Measurements from ENCODE around the gene ZNF613. TPM values are rescaled to one million over a fixed set of nuclear protein-coding genes. Genes with fewer than 3 reads are reported as not detected.
"Not testable (repeated sequence)": the region's sequence is repeated elsewhere in the genome, so short reads cannot be mapped to it uniquely, and the experiment has no call there.

Gene ZNF613
- total RNA-seq, 2 experiments from 2014 or later = 3.2 to 4.6 TPM

DNA sequence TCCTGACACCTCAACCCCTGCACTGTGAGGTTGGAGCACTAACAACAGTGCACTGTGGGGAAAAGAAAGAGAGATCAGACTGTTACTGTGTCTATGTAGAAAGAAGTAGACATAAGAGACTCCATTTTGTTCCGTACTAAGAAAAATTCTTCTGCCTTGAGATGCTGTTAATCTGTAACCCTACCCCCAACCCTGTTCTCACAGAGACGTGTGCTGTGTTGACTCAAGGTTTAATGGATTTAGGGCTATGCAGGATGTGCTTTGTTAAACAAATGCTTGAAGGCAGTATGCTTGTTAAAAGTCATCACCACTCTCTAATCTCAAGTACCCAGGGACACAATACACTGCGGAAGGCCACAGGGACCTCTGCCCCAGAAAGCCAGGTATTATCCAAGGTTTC, 21.6 kb upstream of the ZNF613 start:
- H3K4me3 Mint-ChIP-seq, POLR2A ChIA-PET, DNase-seq, H3K27ac Mint-ChIP-seq, CTCF ChIA-PET: not testable (repeated sequence)
- peaks cover 22% of the 10 kb centered on the region for H3K4me1 Mint-ChIP-seq (ENCODE audit: low read depth)
- intact Hi-C loops (cut with micrococcal nuclease) = loop anchor here (1.0 to 2.0 kb wide), 3 partner anchors 22 to 103 kb away; partner anchors contain the start of genes ZNF350, ZNF613 and ZNF615
- peaks cover 20% of the 10 kb centered on the region for H3K27me3 Mint-ChIP-seq
- H3K9me3 Mint-ChIP-seq = peaks cover 76% of the 10 kb centered on the region
- peaks cover 81% of the 10 kb centered on the region for H3K36me3 Mint-ChIP-seq

- H3K4me1 Mint-ChIP-seq (ENCODE audit: low read depth) = peaks cover 20% of the 10 kb centered on the region
- H3K4me3 Mint-ChIP-seq; CTCF ChIA-PET; DNase-seq; POLR2A ChIA-PET; intact Hi-C loops (cut with micrococcal nuclease); H3K27ac Mint-ChIP-seq: not testable (repeated sequence)
- peaks cover 20% of the 10 kb centered on the region for H3K27me3 Mint-ChIP-seq
- H3K36me3 Mint-ChIP-seq = peaks cover 79% of the 10 kb centered on the region
- peaks cover 75% of the 10 kb centered on the region for H3K9me3 Mint-ChIP-seq
These were observed 21.2 kb upstream of the ZNF613 start for GRCh38 chr19:51906108-51906507.

- H3K27ac Mint-ChIP-seq; H3K4me3 Mint-ChIP-seq; CTCF ChIA-PET; intact Hi-C loops (cut with micrococcal nuclease); DNase-seq; POLR2A ChIA-PET: not testable (repeated sequence)
- peaks cover 65% of the 10 kb centered on the region for H3K36me3 Mint-ChIP-seq
- peaks cover 20% of the 10 kb centered on the region for H3K27me3 Mint-ChIP-seq
- peaks cover 16% of the 10 kb centered on the region for H3K4me1 Mint-ChIP-seq (ENCODE audit: low read depth)
- H3K9me3 Mint-ChIP-seq = peaks cover 69% of the 10 kb centered on the region
These were observed 19.3 kb upstream of the ZNF613 start for GRCh38 chr19:51907981-51908380.

DNA sequence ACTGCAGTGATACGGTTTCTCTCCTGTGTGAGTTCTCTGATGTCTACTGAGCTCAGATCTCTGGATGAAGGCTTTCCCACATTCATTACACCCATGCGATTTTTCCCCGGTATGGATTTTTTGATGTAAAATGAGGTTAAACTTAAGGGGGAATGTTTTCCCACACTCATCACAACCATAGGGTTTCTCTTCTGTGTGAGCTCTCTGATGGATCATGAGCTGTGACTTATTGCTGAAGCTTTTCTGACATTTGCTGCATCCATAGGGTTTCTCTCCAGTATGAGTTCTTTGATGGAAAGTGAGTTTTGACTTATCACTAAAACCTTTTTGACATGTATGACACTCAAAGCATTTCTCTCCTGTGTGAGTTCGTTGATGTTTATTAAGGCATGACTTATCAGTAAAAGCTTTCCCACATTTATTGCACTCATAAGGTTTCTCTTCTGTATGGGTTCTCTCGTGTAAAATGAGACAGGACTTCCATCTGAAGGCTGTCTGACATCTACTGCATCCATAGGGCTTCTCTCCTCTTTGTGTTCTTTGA, 11.9 kb upstream of the ZNF613 start:
- CTCF ChIA-PET = no interaction called here
- H3K36me3 Mint-ChIP-seq = peaks cover 50% of the 10 kb centered on the region

DNA sequence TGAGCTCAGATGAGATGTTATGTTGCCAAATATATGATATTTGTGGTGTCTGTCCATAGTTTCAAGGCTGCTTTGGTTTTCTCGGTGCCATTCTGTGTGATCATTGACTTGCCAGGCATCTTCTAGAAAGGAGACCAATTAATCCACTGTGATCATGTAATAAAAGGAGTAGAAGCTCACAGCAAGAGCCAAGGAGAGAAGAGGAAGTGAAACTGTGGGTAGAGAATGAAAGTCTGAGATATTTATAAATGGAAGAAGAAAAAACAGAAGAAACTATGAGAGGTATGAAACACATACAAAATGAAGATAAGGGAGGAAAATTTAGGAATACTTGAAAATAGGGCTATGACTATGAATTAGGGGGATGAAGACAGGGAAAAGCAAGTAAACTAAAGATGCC, 11.1 kb upstream of the ZNF613 start:
- intact Hi-C loops (cut with micrococcal nuclease) = no loop called here
- Mint-ChIP-seq H3K9me3 (peaks cover 78% of the 10 kb centered on the region), H3K4me3 (no peak overlapping the region), H3K36me3 (peaks cover 51% of the 10 kb centered on the region), H3K27ac (no peak overlapping the region), H3K27me3 (no peaks in the 10 kb centered on the region), H3K4me1 (ENCODE audit: low read depth) (no peaks in the 10 kb centered on the region)
- ChIA-PET CTCF (no interaction called here), POLR2A (no interaction called here)
- DNase-seq = no peak

More for the DNA sequence above, 11.9 kb upstream of the ZNF613 start:
- POLR2A ChIA-PET = no interaction called here
- no peak for DNase-seq
- intact Hi-C loops (cut with micrococcal nuclease) = no loop called here
- Mint-ChIP-seq H3K4me1 (ENCODE audit: low read depth) (no peaks in the 10 kb centered on the region), H3K27ac (no peak overlapping the region), H3K9me3 (peaks cover 76% of the 10 kb centered on the region), H3K27me3 (no peaks in the 10 kb centered on the region), H3K4me3 (no peak overlapping the region)

DNA sequence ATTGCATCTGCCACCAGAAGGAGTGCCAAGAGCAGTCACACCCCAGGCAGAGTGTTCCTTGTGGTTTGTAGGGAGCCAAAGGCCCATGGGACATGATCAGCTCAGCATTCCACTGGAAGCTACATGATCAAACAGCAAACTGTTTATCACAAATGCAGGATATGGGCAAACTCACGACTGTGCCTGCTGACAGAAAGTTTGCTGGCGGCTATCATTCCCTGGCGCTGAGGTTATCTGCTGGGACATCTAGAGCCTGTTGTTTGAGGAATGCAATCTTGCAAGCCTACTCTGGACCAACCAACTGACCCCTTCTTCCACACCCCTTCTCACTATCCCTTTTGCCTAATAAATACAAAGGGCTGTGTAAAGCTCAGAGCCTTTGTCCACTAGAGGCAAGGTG, 7.7 kb upstream of the ZNF613 start:
- ChIA-PET POLR2A (no interaction called here), CTCF (no interaction called here)
- DNase-seq = no peak
- peaks cover 86% of the 10 kb centered on the region for H3K9me3 Mint-ChIP-seq
- H3K4me3 Mint-ChIP-seq = no peak overlapping the region
- H3K36me3 Mint-ChIP-seq = peaks cover 59% of the 10 kb centered on the region
- no peaks in the 10 kb centered on the region for H3K4me1 Mint-ChIP-seq (ENCODE audit: low read depth)
- no peaks in the 10 kb centered on the region for H3K27me3 Mint-ChIP-seq
- intact Hi-C loops (cut with micrococcal nuclease) = no loop called here
- H3K27ac Mint-ChIP-seq = no peak overlapping the region

- intact Hi-C loops (cut with micrococcal nuclease) = no loop called here
- POLR2A ChIA-PET = no interaction called here
These were observed 5.3 kb upstream of the ZNF613 start for GRCh38 chr19:51921949-51922348.

GRCh38 chr19:51926426-51926783, 867 bp upstream of the ZNF613 start:
- no peaks in the 10 kb centered on the region for H3K27me3 Mint-ChIP-seq
- intact Hi-C loops (cut with micrococcal nuclease) = loop anchor here (2.0 to 5.0 kb wide), 2 partner anchors 101 to 122 kb away; partner anchors contain the start of genes ZNF432 and ZNF614
- POLR2A ChIA-PET = interaction anchor here (0.5 kb wide), 1 partner anchor 28 kb away, joined by 3 read pairs; no protein-coding TSS in a partner anchor
- CTCF ChIA-PET = no interaction called here
- DNase-seq = no peak
- H3K36me3 Mint-ChIP-seq = peaks cover 71% of the 10 kb centered on the region
- H3K9me3 Mint-ChIP-seq = peaks cover 67% of the 10 kb centered on the region
- H3K4me3 Mint-ChIP-seq = peak overlapping the region; percentile 92
- H3K4me1 Mint-ChIP-seq (ENCODE audit: low read depth) = peaks cover 20% of the 10 kb centered on the region
- H3K27ac Mint-ChIP-seq = peak overlapping the region; percentile 97

More at GRCh38 chr19:51921949-51922348, 5.3 kb upstream of the ZNF613 start:
- DNase-seq = no peak
- CTCF ChIA-PET = no interaction called here
- Mint-ChIP-seq H3K36me3 (peaks cover 64% of the 10 kb centered on the region), H3K4me1 (ENCODE audit: low read depth) (peaks cover 7% of the 10 kb centered on the region), H3K4me3 (no peak overlapping the region), H3K27me3 (no peaks in the 10 kb centered on the region), H3K27ac (no peak overlapping the region), H3K9me3 (peaks cover 87% of the 10 kb centered on the region)

DNA sequence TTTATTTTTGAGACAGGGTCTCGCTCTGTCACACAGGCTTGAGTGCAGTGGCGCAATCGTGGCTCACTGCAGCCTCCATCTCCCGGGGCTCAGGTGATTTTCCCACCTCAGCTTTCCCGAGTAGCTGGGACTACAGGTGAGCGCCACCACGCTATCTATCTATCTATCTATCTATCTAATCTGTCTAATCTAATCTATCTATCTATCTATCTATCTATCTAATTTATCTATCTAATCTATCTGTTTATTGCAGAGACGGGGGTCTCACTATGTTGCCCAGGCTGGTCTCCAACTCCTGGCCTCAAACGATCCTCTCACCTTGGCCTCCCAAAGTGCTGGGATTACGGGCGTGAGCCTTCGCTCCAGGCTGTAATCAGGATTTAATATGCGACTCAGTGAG, 587 bp downstream of the ZNF613 start:
- Mint-ChIP-seq H3K4me3 (peak overlapping the region; percentile 92), H3K4me1 (ENCODE audit: low read depth) (peaks cover 20% of the 10 kb centered on the region), H3K27ac (peak overlapping the region; percentile 97), H3K27me3 (no peaks in the 10 kb centered on the region), H3K36me3 (peaks cover 75% of the 10 kb centered on the region), H3K9me3 (peaks cover 60% of the 10 kb centered on the region)
- POLR2A ChIA-PET = no interaction called here
- no peak for DNase-seq
- CTCF ChIA-PET = no interaction called here
- intact Hi-C loops (cut with micrococcal nuclease) = loop anchor here (1.0 to 5.0 kb wide), 5 partner anchors 23 to 121 kb away; partner anchors contain the start of genes ZNF350, ZNF432, ZNF614 and ZNF615

DNA sequence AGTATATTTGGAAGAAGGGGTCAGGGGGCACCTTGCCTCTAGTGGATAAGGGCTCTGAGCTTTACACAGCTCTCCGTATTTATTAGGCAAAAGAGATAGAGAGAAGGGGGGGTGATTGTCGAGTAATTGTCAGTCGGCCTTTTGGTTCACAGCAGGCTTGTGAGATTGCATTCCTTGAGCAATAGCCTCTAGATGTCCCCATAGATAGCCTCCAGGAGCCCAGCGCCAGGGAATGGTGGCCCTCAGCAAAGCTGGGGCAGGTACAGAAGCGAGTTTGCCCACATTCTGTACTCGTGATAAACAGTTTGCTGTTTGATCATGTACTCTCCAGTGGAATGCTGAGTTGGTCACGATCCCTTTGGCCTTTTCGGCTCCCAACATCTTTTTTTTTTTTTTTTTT, 4.6 kb downstream of the ZNF613 start:
- H3K36me3 Mint-ChIP-seq = peaks cover 83% of the 10 kb centered on the region
- H3K4me1 Mint-ChIP-seq (ENCODE audit: low read depth) = peaks cover 14% of the 10 kb centered on the region
- POLR2A ChIA-PET = no interaction called here
- H3K27ac Mint-ChIP-seq = no peak overlapping the region
- H3K27me3 Mint-ChIP-seq = no peaks in the 10 kb centered on the region
- H3K9me3 Mint-ChIP-seq = peaks cover 47% of the 10 kb centered on the region
- no peak for DNase-seq
- H3K4me3 Mint-ChIP-seq = no peak overlapping the region
- CTCF ChIA-PET = no interaction called here
- intact Hi-C loops (cut with micrococcal nuclease) = no loop called here

- H3K9me3 Mint-ChIP-seq = peaks cover 82% of the 10 kb centered on the region
- H3K36me3 Mint-ChIP-seq = peaks cover 96% of the 10 kb centered on the region
- H3K27ac Mint-ChIP-seq = no peak overlapping the region
- H3K27me3 Mint-ChIP-seq = no peaks in the 10 kb centered on the region
- intact Hi-C loops (cut with micrococcal nuclease) = no loop called here
- no peaks in the 10 kb centered on the region for H3K4me1 Mint-ChIP-seq (ENCODE audit: low read depth)
- POLR2A ChIA-PET = no interaction called here
- no peak for DNase-seq
- CTCF ChIA-PET = no interaction called here
- no peak overlapping the region for H3K4me3 Mint-ChIP-seq
These were observed 11.7 kb downstream of the ZNF613 start for GRCh38 chr19:51938936-51939335.

GRCh38 chr19:51944798-51945552, 17.7 kb downstream of the ZNF613 start:
- POLR2A ChIA-PET = no interaction called here
- CTCF ChIA-PET = no interaction called here
- H3K9me3 Mint-ChIP-seq = peaks cover 96% of the 10 kb centered on the region

GRCh38 chr19:51946602-51947001, 19.3 kb downstream of the ZNF613 start:
- no peak overlapping the region for H3K27ac Mint-ChIP-seq
- CTCF ChIA-PET = no interaction called here
- POLR2A ChIA-PET = no interaction called here
- no peak for DNase-seq
- intact Hi-C loops (cut with micrococcal nuclease) = no loop called here
- no peaks in the 10 kb centered on the region for H3K4me1 Mint-ChIP-seq (ENCODE audit: low read depth)
- H3K4me3 Mint-ChIP-seq = no peak overlapping the region
- no peaks in the 10 kb centered on the region for H3K27me3 Mint-ChIP-seq
- peaks cover 97% of the 10 kb centered on the region for H3K9me3 Mint-ChIP-seq
- peaks cover 85% of the 10 kb centered on the region for H3K36me3 Mint-ChIP-seq

More at GRCh38 chr19:51944798-51945552, 17.7 kb downstream of the ZNF613 start:
- H3K4me3 Mint-ChIP-seq = no peak overlapping the region
- H3K4me1 Mint-ChIP-seq (ENCODE audit: low read depth) = no peaks in the 10 kb centered on the region
- intact Hi-C loops (cut with micrococcal nuclease) = no loop called here
- DNase-seq = no peak
- peaks cover 89% of the 10 kb centered on the region for H3K36me3 Mint-ChIP-seq
- no peak overlapping the region for H3K27ac Mint-ChIP-seq
- no peaks in the 10 kb centered on the region for H3K27me3 Mint-ChIP-seq

All from activated CD4-positive, alpha-beta memory T cell treated with anti-CD3 and anti-CD28 coated beads for 36 hours (primary cell).